ES-I3 (cell line): ENCODE data around the gene CTXN1.
A peak's percentile ranks its signal among the peaks of the same experiment; 100 is the strongest.

Experiments
- H3K36me3 ChIP-seq: 2 replicates; pipeline ENCODE4 v1.6.1; 2013; ENCODE audit warnings: mild to moderate bottlenecking, low read length, control low read depth, moderate library complexity; ENCODE audit not compliant: insufficient read depth
- H3K4me1 ChIP-seq: 2 replicates; pipeline ENCODE4 v1.6.1; 2013; ENCODE audit warnings: mild to moderate bottlenecking, control low read depth, low read length; ENCODE audit not compliant: insufficient read depth
- H3K9ac ChIP-seq: 2 replicates; pipeline ENCODE4 v1.6.1; 2013; ENCODE audit warnings: low read depth, mild to moderate bottlenecking, low read length, moderate library complexity
- H3K9me3 ChIP-seq: 2 replicates; pipeline ENCODE4 v1.6.1; 2013; ENCODE audit warnings: mild to moderate bottlenecking, low read length, moderate library complexity; ENCODE audit not compliant: control insufficient read depth, insufficient read depth

Gene CTXN1

GRCh38 chr19:7916955-7917266 is 9.0 kb downstream of the CTXN1 start:
- H3K9ac ChIP-seq, result peak overlapping the region; percentile 63; the same call in 1 of the 2 replicates
- no peaks in the 10 kb centered on the region for H3K9me3 ChIP-seq
- no peaks in the 10 kb centered on the region for H3K36me3 ChIP-seq
- peaks cover 3% of the 10 kb centered on the region; the same call in 1 of the 2 replicates for H3K4me1 ChIP-seq

- H3K9me3 ChIP-seq, result no peaks in the 10 kb centered on the region
- peak overlapping the region; percentile 63 for H3K9ac ChIP-seq
- H3K4me1 ChIP-seq, result peaks cover under 1% of the 10 kb centered on the region; the same call in 1 of the 2 replicates
- H3K36me3 ChIP-seq, result no peaks in the 10 kb centered on the region
These were observed 9.6 kb downstream of the CTXN1 start for GRCh38 chr19:7916103-7916954.

GRCh38 chr19:7915250-7916102 is 10.5 kb downstream of the CTXN1 start:
- Histone ChIP-seq H3K36me3 (no peaks in the 10 kb centered on the region), H3K4me1 (no peaks in the 10 kb centered on the region; the same call in 1 of the 2 replicates), H3K9me3 (no peaks in the 10 kb centered on the region), H3K9ac (peak overlapping the region; percentile 63)

GRCh38 chr19:7914598-7915045 is 11.3 kb downstream of the CTXN1 start, which contains the start of gene TGFBR3L:
Gene TGFBR3L (plus strand): TSS chr19:7914830.
- Histone ChIP-seq H3K4me1 (no peaks in the 10 kb centered on the region; the same call in 1 of the 2 replicates), H3K9ac (no peak within 1 kb of the TSS), H3K9me3 (no peaks in the 10 kb centered on the region), H3K36me3 (no peaks in the 10 kb centered on the region)

GRCh38 chr19:7914099-7914498 is 11.8 kb downstream of the CTXN1 start:
- Histone ChIP-seq H3K9ac (no peak overlapping the region), H3K4me1 (no peaks in the 10 kb centered on the region; the same call in 1 of the 2 replicates), H3K36me3 (no peaks in the 10 kb centered on the region), H3K9me3 (no peaks in the 10 kb centered on the region)

GRCh38 chr19:7913652-7914051 is 12.3 kb downstream of the CTXN1 start:
- H3K9me3 ChIP-seq, result no peaks in the 10 kb centered on the region
- no peaks in the 10 kb centered on the region for H3K36me3 ChIP-seq
- no peaks in the 10 kb centered on the region; the same call in 1 of the 2 replicates for H3K4me1 ChIP-seq
- H3K9ac ChIP-seq, result no peak overlapping the region

- Histone ChIP-seq H3K36me3 (no peaks in the 10 kb centered on the region), H3K9me3 (no peaks in the 10 kb centered on the region), H3K4me1 (no peaks in the 10 kb centered on the region; the same call in 1 of the 2 replicates), H3K9ac (no peak overlapping the region)
These were observed 13.0 kb downstream of the CTXN1 start for GRCh38 chr19:7912697-7913564.

GRCh38 chr19:7912144-7912696 is 13.7 kb downstream of the CTXN1 start:
- Histone ChIP-seq H3K36me3 (no peaks in the 10 kb centered on the region; the same call in 1 of the 2 replicates), H3K4me1 (no peaks in the 10 kb centered on the region; the same call in 1 of the 2 replicates), H3K9me3 (no peaks in the 10 kb centered on the region), H3K9ac (no peak overlapping the region)

GRCh38 chr19:7911508-7912143 is 14.3 kb downstream of the CTXN1 start:
- Histone ChIP-seq H3K9me3 (no peaks in the 10 kb centered on the region), H3K36me3 (no peaks in the 10 kb centered on the region; the same call in 1 of the 2 replicates), H3K4me1 (no peaks in the 10 kb centered on the region; the same call in 1 of the 2 replicates), H3K9ac (no peak overlapping the region)

GRCh38 chr19:7910321-7911161 is 15.4 kb downstream of the CTXN1 start:
- no peaks in the 10 kb centered on the region for H3K9me3 ChIP-seq
- H3K9ac ChIP-seq, result no peak overlapping the region
- no peaks in the 10 kb centered on the region; the same call in 1 of the 2 replicates for H3K36me3 ChIP-seq
- no peaks in the 10 kb centered on the region; the same call in 1 of the 2 replicates for H3K4me1 ChIP-seq

GRCh38 chr19:7909471-7910067 is 16.4 kb downstream of the CTXN1 start:
- Histone ChIP-seq H3K4me1 (no peaks in the 10 kb centered on the region; the same call in 1 of the 2 replicates), H3K9me3 (no peaks in the 10 kb centered on the region), H3K9ac (no peak overlapping the region), H3K36me3 (no peaks in the 10 kb centered on the region; the same call in 1 of the 2 replicates)
